HepG2 (cell line): ENCODE data around the gene PCDHA6. TPM values are rescaled to one million over a fixed set of nuclear protein-coding genes. Genes with fewer than 3 reads are reported as not detected.
A peak's percentile ranks its signal among the peaks of the same experiment; 100 is the strongest.
"Not testable (repeated sequence)": the region's sequence is repeated elsewhere in the genome, so short reads cannot be mapped to it uniquely, and the experiment has no call there.

ENCODE experiments used
- ATAC-seq: fragments of 200-7000 bp; cut with Tn5 transposase; 3 replicates; pipeline ENCODE4 v1.9.1; 2020; ENCODE audit warnings: mild to moderate bottlenecking, moderate library complexity
- BruUV-seq: library from RNA; stranded (reverse); fragments of 400-500 nt; replicated peaks from 2 replicates; lab custom pipeline; 2021; lab: Mats Ljungman, UMichigan
- CTCF ChIA-PET: fragments of 300-600 bp; formaldehyde crosslinking; extraction: SDS; loops from one replicate; lab custom pipeline; 2021; ENCODE audit warnings: low total read pairs, inconsistent platforms, low intra/inter-chr PET ratio; lab: Yijun Ruan, JAX
- POLR2A ChIA-PET: fragments of 350-600 bp; sonication (Branson Sonifier 250); formaldehyde crosslinking; loops from one replicate; lab custom pipeline; 2020; ENCODE audit warnings: antibody characterized with exemption, inconsistent platforms; lab: Yijun Ruan, JAX
- DNase-seq: peaks from one replicate; pipeline ENCODE4 v3.0.0-alpha.2; 2015; ENCODE audit warnings: low spot score
- FAIRE-seq: peaks from 3 replicates; lab custom pipeline; 2011; peaks lifted over from hg19 to GRCh38; lab: Jason Lieb, UNC
- H2AFZ ChIP-seq: one replicate; pipeline ENCODE4 v1.6.1; 2011; ENCODE audit warnings: low read length, inconsistent platforms
- H3K27ac ChIP-seq: fragments of 300-600 bp; 3 replicates; pipeline ENCODE4 v1.8.0; 2011; ENCODE audit warnings: mixed run types, mild to moderate bottlenecking, mixed read lengths, low read length, inconsistent platforms; ENCODE audit not compliant: insufficient read depth; ENCODE audit errors: extremely low read length
- H3K27me3 ChIP-seq, 2 experiments: fragments of 200-600 bp in 1 of 2; 2 replicates in 1 of 2; 3 replicates in 1 of 2; pipeline versions ENCODE4 v1.6.0 to v1.8.0; 2011; ENCODE audit warnings: low read length in 2 of 2, mild to moderate bottlenecking in 2 of 2, moderate library complexity in 2 of 2, inconsistent platforms in 1 of 2; ENCODE audit not compliant: insufficient read depth in 2 of 2, control insufficient read depth in 1 of 2
- H3K36me3 ChIP-seq, 2 experiments: fragments of 200-600 bp in 1 of 2; replicated peaks in 1 of 2; 2 replicates in 1 of 2; 3 replicates in 1 of 2; pipeline versions ENCODE4 v1.5.1 to v1.8.0; 2011; ENCODE audit warnings: low read length in 2 of 2, inconsistent platforms in 1 of 2; ENCODE audit not compliant: insufficient read depth in 2 of 2, control insufficient read depth in 1 of 2
- H3K4me1 ChIP-seq: 2 replicates; pipeline ENCODE4 v1.5.1; 2012; ENCODE audit warnings: low read length, inconsistent platforms; ENCODE audit not compliant: insufficient read depth
- H3K4me2 ChIP-seq: 2 replicates; pipeline ENCODE4 v1.6.0; 2011; ENCODE audit warnings: low read depth, low read length, inconsistent platforms
- H3K4me3 ChIP-seq, 3 experiments: fragments of 200-600 bp in 1 of 3; sonication (generic), shearing (Covaris generic) in 1 of 3; replicated peaks in 1 of 3; 2 replicates each; pipeline ENCODE4 v1.5.1; 2011 to 2016; ENCODE audit warnings: low read length in 3 of 3, inconsistent platforms in 2 of 3, low read depth in 2 of 3, mild to moderate bottlenecking in 2 of 3, control low read depth in 1 of 3, mixed read lengths in 1 of 3; ENCODE audit not compliant: insufficient read depth in 1 of 3
- H3K79me2 ChIP-seq: one replicate; pipeline ENCODE4 v1.6.1; 2011; ENCODE audit warnings: low read length, inconsistent platforms; ENCODE audit not compliant: insufficient read depth
- H3K9ac ChIP-seq: 2 replicates; pipeline ENCODE4 v1.6.0; 2011; ENCODE audit warnings: mild to moderate bottlenecking, low read depth, low read length, inconsistent platforms; ENCODE audit not compliant: insufficient read depth
- H3K9me3 ChIP-seq: 2 replicates; pipeline ENCODE4 v1.5.1; 2012; ENCODE audit warnings: mild to moderate bottlenecking, low read length
- H4K20me1 ChIP-seq: 2 replicates; pipeline ENCODE4 v1.6.0; 2011; ENCODE audit warnings: inconsistent platforms, mild to moderate bottlenecking, low read length, moderate library complexity; ENCODE audit not compliant: insufficient read depth
- CTCF ChIP-seq: sonication (generic); formaldehyde crosslinking; IDR thresholded peaks from 2 replicates; pipeline ENCODE4 v1.5.0; 2020; ENCODE audit warnings: mild to moderate bottlenecking, missing genetic modification reagents, moderate library complexity
- KAT7 ChIP-seq: IDR thresholded peaks from 2 replicates; pipeline ENCODE4 v1.6.1; 2018; ENCODE audit warnings: borderline replicate concordance, missing compliant biosample characterization
- STAG1 ChIP-seq: sonication (generic); formaldehyde crosslinking; IDR thresholded peaks from 2 replicates; pipeline ENCODE4 v1.4.0; 2020; ENCODE audit warnings: missing genetic modification reagents
- ZBTB33 ChIP-seq: sonication (generic); formaldehyde crosslinking; IDR thresholded peaks from 2 replicates; pipeline ENCODE4 v1.4.0; 2020; ENCODE audit warnings: missing genetic modification reagents
- ZBTB8A ChIP-seq: sonication (generic); formaldehyde crosslinking; IDR thresholded peaks from 2 replicates; pipeline ENCODE4 v1.4.0; 2020; ENCODE audit warnings: mild to moderate bottlenecking, low read depth, missing genetic modification reagents, borderline replicate concordance
- WGBS: methylation state at CpG from one replicate; pipeline ENCODE4 v1.1.6; 2017; ENCODE audit warnings: low lambda C conversion rate; 5-methylcytosine and 5-hydroxymethylcytosine counted together
- in situ Hi-C: cut with HindIII; loops from 2 replicates; pipeline ENCODE4 v1.10.0; 2017; ENCODE audit warnings: low pct_unique_long_range_greater_than_20kb; ENCODE audit not compliant: extremely low pct_ligation_motif_present
- intact Hi-C: fragments of 100-400 bp; cut with micrococcal nuclease; formaldehyde crosslinking; loops from one replicate; pipeline ENCODE4 v1.10.0; 2022; ENCODE audit not compliant: unreplicated experiment
- polyA plus RNA-seq, 8 experiments: library from polyadenylated mRNA; depleted of rRNA in 3 of 8; stranded (reverse) in 7 of 8; unstranded in 1 of 8; fragments of >200 nt; fragmentation: Illumina TruSeq in 4 of 8; extraction: Trizol in 4 of 8; gene quantifications; 2 replicates each; pipeline versions ENCODE4 v1.2.1 to v1.2.3, GENCODE V29; 2011 to 2016; ENCODE audit warnings: low read depth in 4 of 8, missing spikeins in 1 of 8, mixed read lengths in 1 of 8; ENCODE audit not compliant: insufficient read depth in 1 of 8
- total RNA-seq, 5 experiments: library from RNA; depleted of rRNA; stranded (reverse); fragments of >200 nt; fragmentation: Illumina TruSeq; extraction: Trizol; gene quantifications; 2 replicates each; pipeline ENCODE4 v1.2.3, GENCODE V29; 2016; ENCODE audit warnings: low read depth in 1 of 5

PCDHA6 gene
- total and polyA plus RNA-seq, 2 of the 13 experiments (the other 11 are each of a cell fraction or from before 2014, with no cell fraction given), result not detected

- H3K9me3 ChIP-seq, result peaks cover 24% of the 10 kb centered on the region
- H3K4me3 ChIP-seq, result no peak within 1 kb of the TSS
- intact Hi-C loops (no loop called here), in situ Hi-C loops (no loop called here)
- ATAC-seq, result peak; percentile 74
- WGBS, result 58% methylated on average over 24 of the region's 47 CpGs
- no TSS peak for BruUV-seq
- H3K36me3 ChIP-seq, result no peaks in the 10 kb centered on the region
- DNase-seq, result peak; percentile 9
- H2AFZ ChIP-seq, result no peak within 1 kb of the TSS
- FAIRE-seq, result no peak
- no peaks in the 10 kb centered on the region for H3K4me1 ChIP-seq
- ChIA-PET POLR2A (no interaction called here), CTCF (no interaction called here)
- TF ChIP-seq ZBTB8A (CRISPR knock-in tag), result no peak
- peak; percentile 25; the same call in 1 of the 2 replicates for TF ChIP-seq STAG1 (CRISPR knock-in tag)
- TF ChIP-seq ZBTB33, result peak; percentile 68; the same call in 1 of the 2 replicates
- TF ChIP-seq KAT7 (CRISPR knock-in tag), result no peak
- peak; percentile 39 for TF ChIP-seq CTCF (CRISPR knock-in tag)
- no peak within 1 kb of the TSS for H3K9ac ChIP-seq
- no peak within 1 kb of the TSS for H3K4me2 ChIP-seq
- H3K27ac ChIP-seq, result no peak within 1 kb of the TSS
- no peaks in the 10 kb centered on the region for H3K79me2 ChIP-seq
- no peaks in the 10 kb centered on the region; a peak in 1 of 5 replicates for H3K27me3 ChIP-seq
- no peaks in the 10 kb centered on the region for H4K20me1 ChIP-seq
Observed at GRCh38 chr5:140806834-140807775, 20.7 kb upstream of the PCDHA6 start, which contains the start of gene PCDHA4. Gene PCDHA4 (plus strand): TSS chr5:140807068.

- H3K4me2 ChIP-seq, CTCF ChIA-PET, in situ Hi-C loops, H3K27me3 ChIP-seq, H3K4me1 ChIP-seq, DNase-seq, H3K27ac ChIP-seq, H3K36me3 ChIP-seq, FAIRE-seq, BruUV-seq, ATAC-seq, POLR2A ChIA-PET, H2AFZ ChIP-seq, H3K4me3 ChIP-seq, H3K9ac ChIP-seq, H3K79me2 ChIP-seq, H4K20me1 ChIP-seq, intact Hi-C loops: not testable (repeated sequence)
- WGBS, result 89% methylated on average over 62 of the region's 62 CpGs
- H3K9me3 ChIP-seq, result peaks cover 12% of the 10 kb centered on the region; the same call in 1 of the 2 replicates
Observed at GRCh38 chr5:140808241-140808888, 19.4 kb upstream of the PCDHA6 start.
